BE2C (cell line): ENCODE data around the gene TMPRSS5.
"Not testable (repeated sequence)": the region's sequence is repeated elsewhere in the genome, so short reads cannot be mapped to it uniquely, and the experiment has no call there.

Experiments
- DNase-seq: peaks from one replicate; pipeline ENCODE4 v3.0.0-alpha.2; 2020
- H3K27me3 ChIP-seq: fragments of 250-450 bp; sonication (Bioruptor Pico); 2 replicates; pipeline ENCODE4 v1.5.1; 2020; ENCODE audit warnings: mild to moderate bottlenecking
- H3K36me3 ChIP-seq: fragments of 250-450 bp; sonication (Bioruptor Pico); 2 replicates; pipeline ENCODE4 v1.5.1; 2020; ENCODE audit warnings: mild to moderate bottlenecking
- H3K4me1 ChIP-seq: fragments of 250-450 bp; sonication (Bioruptor Pico); 2 replicates; pipeline ENCODE4 v1.5.1; 2020
- H3K4me3 ChIP-seq: 2 replicates; pipeline ENCODE4 v1.5.1; 2011; ENCODE audit warnings: low read depth, low read length
- H3K9me3 ChIP-seq: fragments of 250-450 bp; sonication (Bioruptor Pico); 2 replicates; pipeline ENCODE4 v1.5.1; 2020
- CTCF ChIP-seq: IDR thresholded peaks from 2 replicates; pipeline ENCODE4 v1.5.1; 2012; ENCODE audit warnings: mild to moderate bottlenecking, low read depth, low read length

TMPRSS5 gene

GRCh38 chr11:113722934-113723333 lies 16.8 kb upstream of the TMPRSS5 start:
- no peaks in the 10 kb centered on the region for H3K27me3 ChIP-seq

GRCh38 chr11:113722221-113722620 lies 16.1 kb upstream of the TMPRSS5 start:
- Histone ChIP-seq H3K9me3 (no peaks in the 10 kb centered on the region), H3K36me3 (no peaks in the 10 kb centered on the region), H3K4me3 (no peak overlapping the region), H3K4me1 (peaks cover 34% of the 10 kb centered on the region), H3K27me3 (no peaks in the 10 kb centered on the region)
- no peak for TF ChIP-seq CTCF
- DNase-seq: no peak

More at GRCh38 chr11:113722934-113723333, 16.8 kb upstream of the TMPRSS5 start:
- Histone ChIP-seq H3K4me3 (no peak overlapping the region), H3K36me3 (no peaks in the 10 kb centered on the region), H3K4me1 (peaks cover 34% of the 10 kb centered on the region), H3K9me3 (no peaks in the 10 kb centered on the region)
- TF ChIP-seq CTCF: no peak
- DNase-seq: no peak

- no peak overlapping the region for H3K4me3 ChIP-seq
- no peak for TF ChIP-seq CTCF
- H3K36me3 ChIP-seq: no peaks in the 10 kb centered on the region
- H3K4me1 ChIP-seq: peaks cover 34% of the 10 kb centered on the region
- H3K27me3 ChIP-seq: no peaks in the 10 kb centered on the region
- H3K9me3 ChIP-seq: no peaks in the 10 kb centered on the region
- no peak for DNase-seq
Observed at GRCh38 chr11:113721462-113722066, 15.5 kb upstream of the TMPRSS5 start.

- DNase-seq, H3K36me3 ChIP-seq, H3K4me3 ChIP-seq: not testable (repeated sequence)
Observed at GRCh38 chr11:113720478-113720877, 14.4 kb upstream of the TMPRSS5 start.

GRCh38 chr11:113715882-113716625 lies 9.9 kb upstream of the TMPRSS5 start:
- Histone ChIP-seq H3K27me3 (no peaks in the 10 kb centered on the region), H3K4me3 (no peak overlapping the region), H3K4me1 (no peaks in the 10 kb centered on the region), H3K36me3 (no peaks in the 10 kb centered on the region), H3K9me3 (no peaks in the 10 kb centered on the region)
- DNase-seq: no peak
- TF ChIP-seq CTCF: no peak

More at GRCh38 chr11:113720478-113720877, 14.4 kb upstream of the TMPRSS5 start:
- H3K27me3 ChIP-seq, H3K9me3 ChIP-seq: not testable (repeated sequence)
- H3K4me1 ChIP-seq: peaks cover 34% of the 10 kb centered on the region

- no peak for TF ChIP-seq CTCF
- no peaks in the 10 kb centered on the region for H3K4me1 ChIP-seq
- H3K36me3 ChIP-seq: no peaks in the 10 kb centered on the region
- H3K27me3 ChIP-seq: no peaks in the 10 kb centered on the region
- H3K4me3 ChIP-seq: no peak overlapping the region
- DNase-seq: no peak
- H3K9me3 ChIP-seq: no peaks in the 10 kb centered on the region
Observed at GRCh38 chr11:113715273-113715672, 9.2 kb upstream of the TMPRSS5 start.
